Prostate gland (tissue), 2 donors: ENCODE results near the gene PRRT1B.

Experiments
- POLR2A ChIP-seq: fragments of 450-650 bp; IDR thresholded peaks from one replicate; pipeline ENCODE4 v1.6.1; 2016; ENCODE audit warnings: antibody characterized with exemption, mild to moderate bottlenecking
- POLR2AphosphoS5 ChIP-seq: sonication (generic); formaldehyde crosslinking; IDR thresholded peaks from one replicate; pipeline ENCODE4 v1.6.1; 2017; ENCODE audit warnings: antibody characterized with exemption
- TF ChIP-seq, protein P1 (sequence below), 4 experiments: fragments of 200-600 bp in 2 of 4; fragments of 450-650 bp in 2 of 4; sonication (generic) in 2 of 4; IDR thresholded peaks; 1 replicate in 3 of 4; 2 replicates in 1 of 4; pipeline ENCODE4 v1.5.1; 2016 to 2019; ENCODE audit warnings: antibody characterized with exemption in 4 of 4, mild to moderate bottlenecking in 2 of 4, moderate library complexity in 2 of 4

DNA sequence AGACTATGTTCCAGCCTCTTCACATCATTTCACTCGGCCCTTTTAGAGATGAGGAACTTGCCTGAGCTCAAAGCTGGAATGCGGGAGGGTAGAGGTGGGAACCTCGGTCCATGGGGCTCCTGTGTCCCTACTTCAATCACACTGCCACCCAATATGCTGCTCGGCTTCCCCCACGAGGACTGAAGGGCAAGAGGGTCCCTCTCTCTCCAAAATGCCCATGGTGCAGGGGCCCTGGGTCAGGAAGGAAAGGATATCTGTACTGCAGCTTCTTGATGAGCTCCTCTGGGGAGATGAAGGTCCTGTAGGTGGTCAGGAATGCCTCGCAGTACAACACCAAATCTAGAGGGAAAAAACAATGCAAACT is 46.5 kb downstream of the PRRT1B start:
- TF ChIP-seq, protein P1, sequence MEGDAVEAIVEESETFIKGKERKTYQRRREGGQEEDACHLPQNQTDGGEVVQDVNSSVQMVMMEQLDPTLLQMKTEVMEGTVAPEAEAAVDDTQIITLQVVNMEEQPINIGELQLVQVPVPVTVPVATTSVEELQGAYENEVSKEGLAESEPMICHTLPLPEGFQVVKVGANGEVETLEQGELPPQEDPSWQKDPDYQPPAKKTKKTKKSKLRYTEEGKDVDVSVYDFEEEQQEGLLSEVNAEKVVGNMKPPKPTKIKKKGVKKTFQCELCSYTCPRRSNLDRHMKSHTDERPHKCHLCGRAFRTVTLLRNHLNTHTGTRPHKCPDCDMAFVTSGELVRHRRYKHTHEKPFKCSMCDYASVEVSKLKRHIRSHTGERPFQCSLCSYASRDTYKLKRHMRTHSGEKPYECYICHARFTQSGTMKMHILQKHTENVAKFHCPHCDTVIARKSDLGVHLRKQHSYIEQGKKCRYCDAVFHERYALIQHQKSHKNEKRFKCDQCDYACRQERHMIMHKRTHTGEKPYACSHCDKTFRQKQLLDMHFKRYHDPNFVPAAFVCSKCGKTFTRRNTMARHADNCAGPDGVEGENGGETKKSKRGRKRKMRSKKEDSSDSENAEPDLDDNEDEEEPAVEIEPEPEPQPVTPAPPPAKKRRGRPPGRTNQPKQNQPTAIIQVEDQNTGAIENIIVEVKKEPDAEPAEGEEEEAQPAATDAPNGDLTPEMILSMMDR (IDR thresholded peaks at IDR 0.05) = no peak
- TF ChIP-seq POLR2A = no peak
- TF ChIP-seq POLR2AphosphoS5 = no peak
